Lower leg skin (tissue), 4 donors: Measurements from ENCODE around the gene DSG1. TPM values are rescaled to one million over a fixed set of nuclear protein-coding genes. Genes with fewer than 3 reads are reported as not detected.

Source experiments
- DNase-seq, 2 donors: peaks; one replicate each; pipeline ENCODE4 v3.0.0-alpha.2; 2019; ENCODE audit warnings: low spot score in 2 of 2
- H3K4me3 ChIP-seq: fragments of 200-600 bp; sonication (generic); 2 replicates; pipeline ENCODE4 v1.5.1; 2017; ENCODE audit warnings: mild to moderate bottlenecking, low read depth; ENCODE audit not compliant: poor library complexity, severe bottlenecking
- POLR2A ChIP-seq, 2 donors: fragments of 450-650 bp; IDR thresholded peaks; one replicate each; pipeline ENCODE4 v1.6.1; 2016 to 2017; ENCODE audit warnings: antibody characterized with exemption in 2 of 2, mild to moderate bottlenecking in 1 of 2, moderate library complexity in 1 of 2
- WGBS, 2 donors: methylation state at CpG; one replicate each; pipeline ENCODE4 v1.1.5; 2018; 5-methylcytosine and 5-hydroxymethylcytosine counted together
- intact Hi-C: fragments of 100-400 bp; cut with DNase I; formaldehyde crosslinking; loops from one replicate; pipeline ENCODE4 v1.15.0; 2023; ENCODE audit warnings: low total_unique reads
- total RNA-seq, 4 donors: library from RNA; depleted of rRNA; stranded (reverse); fragments of >200 nt; gene quantifications; one replicate each; pipeline ENCODE4 v1.1.0, GENCODE V29; 2016
- TF ChIP-seq, protein P1 (sequence below), 3 donors: fragments of 450-650 bp; IDR thresholded peaks; one replicate each; pipeline ENCODE4 v1.5.1; 2016; ENCODE audit warnings: antibody characterized with exemption in 3 of 3, mild to moderate bottlenecking in 3 of 3, moderate library complexity in 2 of 3

DSG1 gene
- total RNA-seq, 4 donors from 2014 or later: 1,512 to 1,963 (median 1,775) TPM

DNA sequence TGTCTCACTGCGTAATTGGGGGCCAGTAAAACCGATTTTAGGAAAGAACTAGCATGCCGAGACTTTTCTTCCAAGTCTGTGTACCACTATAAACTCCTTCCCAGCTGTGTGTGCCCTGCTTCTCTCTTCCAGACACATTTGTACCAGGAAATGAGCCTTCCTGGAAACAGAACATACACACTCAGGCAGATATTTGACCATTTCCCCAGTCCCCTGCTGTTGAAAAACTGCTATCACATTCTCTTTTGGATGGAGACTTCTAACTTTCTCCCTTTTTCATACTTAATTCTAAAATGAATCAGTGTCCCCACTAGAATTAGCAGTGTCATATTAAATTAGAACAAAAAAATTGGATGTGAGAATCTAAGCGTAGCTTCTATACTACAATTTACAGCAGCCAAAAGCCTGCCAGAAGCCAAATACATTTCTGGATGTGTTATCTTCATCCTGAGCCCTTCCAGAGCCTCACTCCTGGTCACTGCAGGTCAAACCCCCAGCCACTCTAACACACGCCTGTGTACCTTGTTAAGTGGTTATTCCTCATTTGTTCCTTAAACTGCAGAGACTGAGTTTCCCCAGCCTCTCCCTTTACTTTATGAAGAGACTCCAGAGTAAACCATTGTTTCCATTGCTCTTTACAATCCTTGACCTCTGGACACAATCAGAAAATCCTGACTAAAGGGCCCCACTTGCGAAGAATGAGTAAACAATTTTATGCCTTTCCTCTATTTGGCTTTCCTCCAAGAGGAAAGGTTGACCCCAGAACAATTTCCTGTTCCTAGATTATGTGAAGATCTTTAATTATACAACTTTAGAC, 79.0 kb downstream of the DSG1 start:
- no peak overlapping the region for H3K4me3 ChIP-seq
- TF ChIP-seq, protein P1, sequence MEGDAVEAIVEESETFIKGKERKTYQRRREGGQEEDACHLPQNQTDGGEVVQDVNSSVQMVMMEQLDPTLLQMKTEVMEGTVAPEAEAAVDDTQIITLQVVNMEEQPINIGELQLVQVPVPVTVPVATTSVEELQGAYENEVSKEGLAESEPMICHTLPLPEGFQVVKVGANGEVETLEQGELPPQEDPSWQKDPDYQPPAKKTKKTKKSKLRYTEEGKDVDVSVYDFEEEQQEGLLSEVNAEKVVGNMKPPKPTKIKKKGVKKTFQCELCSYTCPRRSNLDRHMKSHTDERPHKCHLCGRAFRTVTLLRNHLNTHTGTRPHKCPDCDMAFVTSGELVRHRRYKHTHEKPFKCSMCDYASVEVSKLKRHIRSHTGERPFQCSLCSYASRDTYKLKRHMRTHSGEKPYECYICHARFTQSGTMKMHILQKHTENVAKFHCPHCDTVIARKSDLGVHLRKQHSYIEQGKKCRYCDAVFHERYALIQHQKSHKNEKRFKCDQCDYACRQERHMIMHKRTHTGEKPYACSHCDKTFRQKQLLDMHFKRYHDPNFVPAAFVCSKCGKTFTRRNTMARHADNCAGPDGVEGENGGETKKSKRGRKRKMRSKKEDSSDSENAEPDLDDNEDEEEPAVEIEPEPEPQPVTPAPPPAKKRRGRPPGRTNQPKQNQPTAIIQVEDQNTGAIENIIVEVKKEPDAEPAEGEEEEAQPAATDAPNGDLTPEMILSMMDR (IDR thresholded peaks at IDR 0.05): no peak
- no peak for TF ChIP-seq POLR2A (IDR thresholded peaks at IDR 0.05)
- 65 to 69% methylated on average over 6 of the region's 6 CpGs for WGBS, 2 donors
- DNase-seq: no peak
- intact Hi-C loops: no loop called here

DNA sequence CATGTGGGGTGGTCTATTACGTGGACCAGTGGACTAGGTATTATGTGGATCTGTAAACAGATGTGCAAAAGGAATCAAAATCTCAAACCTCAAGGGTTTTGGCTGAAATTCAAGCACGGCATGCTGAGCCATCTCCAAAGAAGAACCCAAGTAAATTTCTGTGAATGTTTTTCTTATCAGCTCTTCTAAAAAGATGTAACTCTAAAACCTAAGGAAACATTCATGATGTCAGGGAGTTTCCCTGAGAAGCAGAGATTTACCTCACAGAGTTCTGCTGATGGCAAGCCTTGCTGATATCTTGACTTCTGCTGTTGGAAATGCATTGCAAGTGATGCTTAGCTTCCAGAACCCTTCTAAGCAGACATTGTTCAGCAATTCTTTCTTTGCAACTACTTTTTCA, 80.2 kb downstream of the DSG1 start:
- DNase-seq: no peak
- TF ChIP-seq POLR2A (IDR thresholded peaks at IDR 0.05): no peak
- TF ChIP-seq, protein P1 (IDR thresholded peaks at IDR 0.05): no peak
- WGBS, 2 donors: 57 to 58% methylated on average over 2 of the region's 2 CpGs
- H3K4me3 ChIP-seq: no peak overlapping the region
- intact Hi-C loops: no loop called here

- intact Hi-C loops: no loop called here
- no peak for DNase-seq
- H3K4me3 ChIP-seq: no peak overlapping the region
- 32 to 44% methylated on average over 6 of the region's 6 CpGs for WGBS, 2 donors
- TF ChIP-seq, protein P1 (IDR thresholded peaks at IDR 0.05): no peak
- no peak for TF ChIP-seq POLR2A (IDR thresholded peaks at IDR 0.05)
These were observed 81.5 kb downstream of the DSG1 start for GRCh38 chr18:31399306-31400032.

DNA sequence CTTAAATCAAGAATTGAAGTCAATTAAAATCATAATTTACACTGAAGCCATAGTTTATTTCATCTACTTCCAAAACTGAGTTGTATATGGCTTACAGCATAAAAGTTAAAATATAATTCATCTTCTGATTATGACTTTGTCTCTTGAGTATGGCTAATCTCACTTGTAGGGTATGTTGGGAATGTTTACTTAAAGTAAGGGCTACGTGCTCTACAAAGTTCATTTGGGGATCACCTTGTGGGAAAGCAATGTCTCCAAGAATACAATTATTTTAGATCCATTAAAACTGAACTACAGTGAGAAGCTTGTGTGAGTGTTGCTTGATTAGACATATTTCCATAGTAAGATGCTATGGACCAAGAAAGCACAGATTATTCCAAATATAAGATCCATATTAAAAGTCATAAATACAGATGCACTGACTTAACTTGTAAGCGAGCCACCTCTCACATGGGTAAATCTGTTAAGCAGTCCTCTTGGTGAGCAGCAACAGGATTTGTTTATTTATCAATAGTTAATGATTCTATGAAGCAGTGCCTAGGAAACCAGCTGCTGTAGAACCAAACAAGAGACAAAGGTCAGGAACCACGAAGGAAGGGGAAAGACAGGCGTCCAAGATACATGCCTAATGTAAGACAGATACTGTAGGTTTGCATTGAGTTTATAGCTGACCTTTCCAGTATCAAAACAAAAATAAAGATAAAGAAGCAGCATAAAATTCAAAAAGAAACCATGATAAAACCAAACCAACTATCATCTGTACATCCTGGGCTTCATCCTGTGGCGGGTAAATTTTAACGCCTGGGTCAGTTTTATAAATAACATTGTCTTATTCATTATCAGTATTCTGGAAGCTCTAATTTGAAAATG, 83.4 kb downstream of the DSG1 start:
- no peak for DNase-seq
- intact Hi-C loops: no loop called here
- whole genome bisulfite sequencing, 2 donors: 84% methylated on average over 6 of the region's 6 CpGs
- no peak overlapping the region for H3K4me3 ChIP-seq
- TF ChIP-seq POLR2A (IDR thresholded peaks at IDR 0.05): no peak
- TF ChIP-seq, protein P1 (IDR thresholded peaks at IDR 0.05): no peak

GRCh38 chr18:31402026-31402373, 84.0 kb downstream of the DSG1 start:
- TF ChIP-seq POLR2A (IDR thresholded peaks at IDR 0.05): no peak
- TF ChIP-seq, protein P1 (IDR thresholded peaks at IDR 0.05): no peak
- no peak overlapping the region for H3K4me3 ChIP-seq
- DNase-seq: no peak
- intact Hi-C loops: no loop called here
